Gastroesophageal sphincter (tissue), 4 donors: Measurements from ENCODE around the gene PNKP. TPM values are rescaled to one million over a fixed set of nuclear protein-coding genes. Genes with fewer than 3 reads are reported as not detected.

Source experiments
- ATAC-seq: fragments of 150-250 bp; one replicate; pipeline ENCODE4 v1.9.1; 2016; ENCODE audit warnings: mild to moderate bottlenecking, moderate library complexity
- H3K27ac ChIP-seq, 4 donors: fragments of 200-600 bp; sonication (generic) in 3 of 4; 1 replicate in 3 of 4; 2 replicates in 1 of 4; pipeline ENCODE4 v1.5.1; 2016 to 2019
- H3K27me3 ChIP-seq: fragments of 200-600 bp; sonication (generic); one replicate; pipeline ENCODE4 v1.5.1; 2019
- H3K36me3 ChIP-seq, 2 donors: fragments of 200-600 bp; sonication (generic); one replicate each; pipeline ENCODE4 v1.5.1; 2019; ENCODE audit warnings: control low read depth in 1 of 2
- H3K4me1 ChIP-seq, 3 donors: fragments of 200-600 bp; sonication (generic); 1 replicate in 2 of 3; 2 replicates in 1 of 3; pipeline ENCODE4 v1.5.1; 2016 to 2019; ENCODE audit warnings: control low read depth in 2 of 3
- H3K4me3 ChIP-seq, 2 donors: fragments of 200-600 bp; sonication (generic); one replicate each; pipeline ENCODE4 v1.5.1; 2019; ENCODE audit warnings: mild to moderate bottlenecking in 1 of 2, moderate library complexity in 1 of 2
- H3K9me3 ChIP-seq, 3 donors: fragments of 200-600 bp; sonication (generic); one replicate each; pipeline ENCODE4 v1.5.1; 2017 to 2019; ENCODE audit warnings: control low read depth in 2 of 3
- EP300 ChIP-seq: sonication (generic); formaldehyde crosslinking; IDR thresholded peaks from one replicate; pipeline ENCODE4 v1.6.1; 2017; ENCODE audit warnings: antibody characterized with exemption, mild to moderate bottlenecking
- POLR2A ChIP-seq, 2 donors: fragments of 450-650 bp; IDR thresholded peaks; one replicate each; pipeline ENCODE4 v1.6.1; 2017; ENCODE audit warnings: antibody characterized with exemption in 2 of 2, mild to moderate bottlenecking in 2 of 2, moderate library complexity in 1 of 2
- POLR2AphosphoS5 ChIP-seq: sonication (generic); formaldehyde crosslinking; IDR thresholded peaks from one replicate; pipeline ENCODE4 v1.6.1; 2017; ENCODE audit warnings: antibody characterized with exemption
- WGBS, 2 donors: methylation state at CpG; one replicate each; pipeline ENCODE4 v1.1.5; 2018; ENCODE audit warnings: low coverage in 1 of 2; 5-methylcytosine and 5-hydroxymethylcytosine counted together
- total RNA-seq, 4 donors: library from RNA; depleted of rRNA; stranded (reverse); fragments of >200 nt; gene quantifications; one replicate each; pipeline ENCODE4 v1.1.0, GENCODE V29; 2016
- TF ChIP-seq, protein P1 (sequence below), 4 experiments: fragments of 200-600 bp in 2 of 4; fragments of 450-650 bp in 2 of 4; sonication (generic) in 1 of 4; IDR thresholded peaks; one replicate each; pipeline ENCODE4 v1.5.1; 2017 to 2019; ENCODE audit warnings: antibody characterized with exemption in 4 of 4, mild to moderate bottlenecking in 2 of 4, moderate library complexity in 2 of 4

Gene PNKP
- total RNA-seq, 4 donors from 2014 or later, result 12.5 to 64.3 (median 29.4) TPM

DNA sequence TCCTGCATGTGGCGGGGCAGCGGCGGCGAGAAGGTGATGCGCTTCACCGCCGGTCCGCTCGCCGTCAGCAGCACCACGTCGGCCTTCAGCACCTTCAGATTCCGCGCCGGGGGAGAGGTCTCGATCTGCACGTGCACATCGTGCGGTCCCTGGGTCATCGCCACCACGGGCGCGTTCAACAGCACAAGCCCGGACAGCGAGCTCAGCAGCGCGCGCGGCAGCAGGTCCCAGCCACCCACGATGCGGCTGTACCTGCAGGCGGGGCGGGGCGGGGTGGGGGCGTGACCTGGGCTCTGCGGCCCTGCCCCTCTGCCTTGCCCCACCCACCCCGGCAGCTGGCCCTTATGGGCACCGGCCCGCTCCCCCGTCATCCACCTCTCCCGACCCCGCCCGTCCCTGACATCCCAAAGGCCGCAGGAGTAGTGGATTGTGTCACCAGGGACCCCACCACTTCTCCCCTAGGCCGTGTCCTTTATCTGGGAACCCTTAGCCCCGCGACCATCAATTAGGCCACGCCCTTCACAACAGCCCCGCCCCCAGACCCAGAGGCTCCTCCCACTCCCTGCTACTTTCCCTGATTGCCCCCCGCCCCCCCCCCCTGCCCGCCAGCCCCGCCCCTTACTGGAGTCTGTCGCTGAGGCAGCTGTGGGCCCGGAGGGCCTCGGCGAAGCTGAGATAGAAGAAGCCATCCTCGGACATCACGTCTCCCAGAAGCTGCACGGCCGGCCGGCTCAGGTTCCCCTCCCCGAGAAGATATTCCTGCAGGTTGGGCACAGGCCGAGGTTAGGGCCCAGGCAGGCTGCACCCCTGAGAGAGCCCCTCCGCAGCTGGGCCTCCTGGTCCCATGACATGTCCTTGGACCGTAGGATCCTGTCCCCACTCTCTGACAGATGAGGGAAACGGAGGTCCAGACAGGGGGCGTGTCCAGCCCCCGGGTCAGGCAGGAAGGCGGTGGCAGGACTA lies 23.3 kb upstream of the PNKP start:
- no peak for TF ChIP-seq EP300
- no peak for TF ChIP-seq POLR2A (IDR thresholded peaks at IDR 0.05)
- TF ChIP-seq, protein P1, sequence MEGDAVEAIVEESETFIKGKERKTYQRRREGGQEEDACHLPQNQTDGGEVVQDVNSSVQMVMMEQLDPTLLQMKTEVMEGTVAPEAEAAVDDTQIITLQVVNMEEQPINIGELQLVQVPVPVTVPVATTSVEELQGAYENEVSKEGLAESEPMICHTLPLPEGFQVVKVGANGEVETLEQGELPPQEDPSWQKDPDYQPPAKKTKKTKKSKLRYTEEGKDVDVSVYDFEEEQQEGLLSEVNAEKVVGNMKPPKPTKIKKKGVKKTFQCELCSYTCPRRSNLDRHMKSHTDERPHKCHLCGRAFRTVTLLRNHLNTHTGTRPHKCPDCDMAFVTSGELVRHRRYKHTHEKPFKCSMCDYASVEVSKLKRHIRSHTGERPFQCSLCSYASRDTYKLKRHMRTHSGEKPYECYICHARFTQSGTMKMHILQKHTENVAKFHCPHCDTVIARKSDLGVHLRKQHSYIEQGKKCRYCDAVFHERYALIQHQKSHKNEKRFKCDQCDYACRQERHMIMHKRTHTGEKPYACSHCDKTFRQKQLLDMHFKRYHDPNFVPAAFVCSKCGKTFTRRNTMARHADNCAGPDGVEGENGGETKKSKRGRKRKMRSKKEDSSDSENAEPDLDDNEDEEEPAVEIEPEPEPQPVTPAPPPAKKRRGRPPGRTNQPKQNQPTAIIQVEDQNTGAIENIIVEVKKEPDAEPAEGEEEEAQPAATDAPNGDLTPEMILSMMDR (IDR thresholded peaks at IDR 0.05), result no peak
- TF ChIP-seq POLR2AphosphoS5, result no peak
- no peak overlapping the region for H3K27ac ChIP-seq
- H3K9me3 ChIP-seq, result no peaks in the 10 kb centered on the region
- H3K27me3 ChIP-seq, result peaks cover 34% of the 10 kb centered on the region
- H3K36me3 ChIP-seq, result peaks cover 0 to 37% of the 10 kb centered on the region in 2 donors
- H3K4me3 ChIP-seq, result peak overlapping the region in 1 of 2 donors; percentile 35
- peaks cover 0 to 17% (median 11%) of the 10 kb centered on the region in 3 donors for H3K4me1 ChIP-seq
- 6 to 8% methylated on average over 4 to 7 of the region's 69 CpGs for WGBS, 2 donors
- peak; percentile 40 for ATAC-seq

DNA sequence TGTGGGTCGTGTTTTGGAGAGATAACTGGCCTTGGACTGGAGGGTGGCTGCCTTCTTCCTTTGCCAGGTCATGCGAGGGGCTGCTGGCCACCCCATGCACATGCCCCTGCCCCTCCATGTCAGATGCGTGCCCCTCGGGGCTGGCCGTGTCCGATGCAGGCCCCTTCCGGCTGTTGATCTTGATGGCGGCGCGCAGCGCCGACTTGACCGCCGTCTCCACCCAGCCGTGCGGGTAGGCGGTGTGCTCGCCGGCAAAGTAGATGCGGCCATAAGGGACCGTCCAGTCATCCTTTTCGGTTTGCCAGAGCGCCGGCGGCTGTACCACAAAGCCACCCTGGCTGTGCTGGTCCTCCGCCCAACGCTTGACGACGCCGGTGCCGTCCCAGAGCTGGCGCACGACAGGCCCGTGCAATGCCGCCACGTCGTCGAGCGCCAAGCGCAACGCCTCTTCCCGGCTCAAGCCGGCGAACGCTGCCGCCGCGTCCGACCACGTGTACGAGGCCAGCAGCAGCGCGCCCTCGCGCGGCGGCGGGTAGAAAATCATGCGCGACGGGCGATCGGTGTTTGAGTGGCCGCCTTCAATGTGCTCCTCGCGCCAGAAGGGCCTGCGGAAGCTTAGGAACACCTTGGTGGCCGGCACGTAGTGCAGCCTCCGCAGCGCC lies 22.4 kb upstream of the PNKP start:
- H3K27ac ChIP-seq, result no peak overlapping the region
- peak overlapping the region in 1 of 2 donors; percentile 35 for H3K4me3 ChIP-seq
- H3K4me1 ChIP-seq, result peaks cover 0 to 17% (median 11%) of the 10 kb centered on the region in 3 donors
- H3K27me3 ChIP-seq, result peaks cover 34% of the 10 kb centered on the region
- WGBS, 2 donors, result 79% methylated on average over 7 of the region's 71 CpGs; no CpG with 5 or more reads in 1 of the 2 donors
- H3K36me3 ChIP-seq, result peaks cover 0 to 46% of the 10 kb centered on the region in 2 donors
- peak; percentile 55 for TF ChIP-seq POLR2AphosphoS5
- TF ChIP-seq, protein P1 (IDR thresholded peaks at IDR 0.05), result peak in 3 of 4 experiments; percentile 72 to 81 (median 79)
- TF ChIP-seq EP300, result no peak
- no peaks in the 10 kb centered on the region for H3K9me3 ChIP-seq
- peak; percentile 79 for ATAC-seq

DNA sequence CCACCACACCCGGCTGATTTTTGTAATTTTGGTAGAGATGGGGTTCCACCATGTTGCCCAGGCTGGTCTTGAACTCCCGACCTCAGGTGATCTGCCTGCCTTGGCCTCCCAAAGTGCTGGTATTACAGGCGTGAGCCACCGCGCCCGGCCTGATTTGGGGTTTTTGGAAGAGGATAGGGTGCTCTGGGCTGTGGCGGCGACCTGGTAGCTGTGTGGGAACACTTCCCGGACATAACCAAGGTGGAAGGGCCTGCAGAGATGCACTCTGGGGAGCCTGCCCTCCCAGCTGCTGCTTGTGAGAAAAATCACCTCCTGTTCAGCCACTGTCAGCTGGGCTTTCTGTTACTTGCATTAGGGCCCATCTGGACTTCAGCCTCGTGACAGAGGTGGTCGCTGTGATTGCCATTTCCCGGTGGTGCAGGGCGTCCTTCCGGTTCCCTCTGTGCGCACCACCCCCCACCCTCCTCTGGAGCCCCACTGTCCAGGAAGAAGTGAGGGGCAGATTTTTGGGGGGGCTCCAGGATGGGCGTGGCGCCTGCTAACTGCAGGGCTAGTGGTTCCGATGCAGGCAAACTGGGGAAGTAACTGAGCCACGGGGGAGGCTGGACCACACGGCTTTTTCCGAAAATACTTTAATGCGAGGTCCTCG lies 21.8 kb upstream of the PNKP start:
- H3K27ac ChIP-seq, result no peak overlapping the region
- no peaks in the 10 kb centered on the region for H3K9me3 ChIP-seq
- no peak for ATAC-seq
- TF ChIP-seq, protein P1 (IDR thresholded peaks at IDR 0.05), result no peak
- TF ChIP-seq POLR2A (IDR thresholded peaks at IDR 0.05) (no peak), EP300 (no peak), POLR2AphosphoS5 (no peak)
- H3K4me3 ChIP-seq, result no peak overlapping the region
- H3K36me3 ChIP-seq, result peaks cover 0 to 52% of the 10 kb centered on the region in 2 donors
- H3K27me3 ChIP-seq, result peaks cover 34% of the 10 kb centered on the region
- H3K4me1 ChIP-seq, result peaks cover 0 to 17% (median 11%) of the 10 kb centered on the region in 3 donors
- WGBS, 2 donors, result 67 to 93% methylated on average over 1 to 2 of the region's 23 CpGs

DNA sequence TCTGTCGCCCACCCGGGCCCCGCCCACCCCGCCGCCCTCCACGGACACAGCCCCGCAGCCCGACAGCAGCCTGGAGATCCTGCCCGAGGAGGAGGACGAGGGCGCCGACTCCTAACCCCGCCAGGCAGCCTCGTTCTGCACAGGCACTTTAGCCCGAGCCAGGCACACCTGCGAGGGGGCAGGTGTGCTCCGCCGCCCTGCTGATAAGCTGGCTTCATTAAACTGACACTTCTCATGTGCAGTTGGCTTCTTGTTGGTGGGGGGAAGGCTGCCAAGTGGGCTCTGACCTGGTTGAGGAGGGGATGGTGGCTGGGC lies 21.1 kb upstream of the PNKP start:
- no CpG with 5 or more reads among the region's 18 CpGs for WGBS, 2 donors
- peaks cover 0 to 59% of the 10 kb centered on the region in 2 donors for H3K36me3 ChIP-seq
- ATAC-seq, result no peak
- H3K4me3 ChIP-seq, result no peak overlapping the region
- peaks cover 0 to 17% (median 11%) of the 10 kb centered on the region in 3 donors for H3K4me1 ChIP-seq
- H3K27ac ChIP-seq, result no peak overlapping the region
- peaks cover 34% of the 10 kb centered on the region for H3K27me3 ChIP-seq
- TF ChIP-seq, protein P1 (IDR thresholded peaks at IDR 0.05), result no peak
- TF ChIP-seq POLR2AphosphoS5 (no peak), EP300 (no peak), POLR2A (IDR thresholded peaks at IDR 0.05) (no peak)
- no peaks in the 10 kb centered on the region for H3K9me3 ChIP-seq
